K562 (cell line): ENCODE data around the gene HSBP1L1.

Experiments used
- ARID2 ChIP-seq: fragments of 450-650 bp; IDR thresholded peaks from 2 replicates; pipeline ENCODE4 v1.6.1; 2017; ENCODE audit warnings: antibody characterized with exemption, mild to moderate bottlenecking
- ARID3B ChIP-seq: fragments of 250-450 bp; sonication (Bioruptor Pico); IDR thresholded peaks from 2 replicates; pipeline ENCODE4 v1.4.0; 2020; ENCODE audit warnings: borderline replicate concordance
- ATF7 ChIP-seq: fragments of 450-650 bp; IDR thresholded peaks from 2 replicates; pipeline ENCODE4 v1.7.1; 2014; ENCODE audit warnings: mild to moderate bottlenecking, moderate library complexity
- CBFB ChIP-seq: sonication (generic); formaldehyde crosslinking; IDR thresholded peaks from 2 replicates; pipeline ENCODE4 v1.4.0; 2020; ENCODE audit warnings: mild to moderate bottlenecking, missing genetic modification reagents
- EZH2 ChIP-seq: IDR thresholded peaks from 2 replicates; pipeline ENCODE4 v1.6.1; 2012; ENCODE audit warnings: low read depth, mild to moderate bottlenecking, inconsistent platforms, low read length, borderline replicate concordance
- NCOA4 ChIP-seq: fragments of 450-650 bp; IDR thresholded peaks from 2 replicates; pipeline ENCODE4 v1.6.1; 2018; ENCODE audit warnings: mild to moderate bottlenecking; ENCODE audit not compliant: partially characterized antibody
- POLR2G ChIP-seq: fragments of 200-400 bp; formaldehyde crosslinking; IDR thresholded peaks from 2 replicates; pipeline ENCODE4 v1.6.1; 2017; ENCODE audit warnings: low read depth, mild to moderate bottlenecking, antibody characterized with exemption, low read length, moderate library complexity
- SIN3A ChIP-seq, 2 experiments: fragments of 150-350 bp in 1 of 2; IDR thresholded peaks; 2 replicates each; pipeline ENCODE4 v1.6.1; 2011 to 2016; ENCODE audit warnings: borderline replicate concordance in 2 of 2, low read depth in 2 of 2, low read length in 2 of 2, mild to moderate bottlenecking in 2 of 2, moderate library complexity in 2 of 2; ENCODE audit not compliant: control insufficient read depth in 1 of 2
- SMC3 ChIP-seq: conservative IDR thresholded peaks from 2 replicates; pipeline ENCODE4 v1.6.1; 2011; ENCODE audit warnings: low read depth, low read length, improper control_type of control experiment; ENCODE audit not compliant: insufficient read depth
- THRA ChIP-seq: fragments of 450-650 bp; IDR thresholded peaks from 2 replicates; pipeline ENCODE4 v1.6.1; 2017; ENCODE audit warnings: mild to moderate bottlenecking, moderate library complexity
- ZFP30 ChIP-seq: fragments of 250-450 bp; sonication (Bioruptor Pico); IDR thresholded peaks from 2 replicates; pipeline ENCODE4 v1.8.0; 2022; ENCODE audit warnings: moderate library complexity, mild to moderate bottlenecking, inconsistent platforms, borderline replicate concordance
- ZNF174 ChIP-seq: fragments of 250-450 bp; sonication (Bioruptor Pico); IDR thresholded peaks from 2 replicates; pipeline ENCODE4 v1.4.0; 2020; ENCODE audit warnings: mild to moderate bottlenecking
- ZZZ3 ChIP-seq: fragments of 450-650 bp; IDR thresholded peaks from 2 replicates; pipeline ENCODE4 v1.6.1; 2016; ENCODE audit warnings: antibody characterized with exemption, mild to moderate bottlenecking, moderate library complexity

GRCh38 chr18:79988451-79989194 is 24.2 kb downstream of the HSBP1L1 start, which contains the start of gene TXNL4A:
- TF ChIP-seq SIN3A (IDR thresholded peaks at IDR 0.05; ENCODE audit: borderline replicate concordance in 2 of 2, control insufficient read depth in 1 of 2, low read depth in 2 of 2, low read length in 2 of 2) (peak; percentile 11 to 79; a peak in 1 of 4 replicates), POLR2G (peak; percentile 89), ARID3B (CRISPR knock-in tag) (no peak), THRA (no peak), ZZZ3 (no peak), ATF7 (peak; percentile 76; the same call in 1 of the 2 replicates), EZH2 (no peak), ZNF174 (CRISPR knock-in tag) (no peak), CBFB (CRISPR knock-in tag) (no peak), NCOA4 (no peak), ZFP30 (CRISPR knock-in tag) (no peak), SMC3 (no peak), ARID2 (no peak)
